OCI-LY3 (cell line): ENCODE measurements around the gene RERE.

Source experiments
- H2AFZ ChIP-seq: fragments of 200-600, 300-600 bp; shearing (Covaris generic); 2 replicates; pipeline ENCODE4 v1.6.0; 2014; ENCODE audit warnings: antibody characterized with exemption, low read depth, low read length
- H3K27ac ChIP-seq: fragments of 200-600, 300-600 bp; sonication (generic); 2 replicates; pipeline ENCODE4 v1.5.1; 2014; ENCODE audit warnings: mild to moderate bottlenecking, low read length, moderate library complexity, mixed read lengths
- H3K27me3 ChIP-seq: fragments of 200-600, 300-600 bp; sonication (generic); 2 replicates; pipeline ENCODE4 v1.6.1; 2014; ENCODE audit warnings: low read depth, low read length, mixed read lengths
- H3K36me3 ChIP-seq: fragments of 200-600, 300-600 bp; sonication (generic); replicated peaks from 2 replicates; pipeline ENCODE3; 2014; ENCODE audit warnings: low read depth, low read length, mixed read lengths
- H3K4me1 ChIP-seq: fragments of 300-600, 200-600 bp; sonication (generic); 2 replicates; pipeline ENCODE4 v1.6.1; 2014; ENCODE audit warnings: low read length, mixed read lengths
- H3K4me2 ChIP-seq: fragments of 200-600, 300-600 bp; sonication (generic); 2 replicates; pipeline ENCODE4 v1.6.1; 2014; ENCODE audit warnings: low read length, mixed read lengths
- H3K4me3 ChIP-seq: fragments of 300-600, 200-600 bp; sonication (generic); 2 replicates; pipeline ENCODE4 v1.5.1; 2014; ENCODE audit warnings: antibody characterized with exemption, mild to moderate bottlenecking, low read length, moderate library complexity
- H3K79me2 ChIP-seq: fragments of 300-600, 200-600 bp; shearing (Covaris generic); 2 replicates; pipeline ENCODE4 v1.6.1; 2014; ENCODE audit warnings: mild to moderate bottlenecking, low read length, mixed read lengths
- H3K9ac ChIP-seq: fragments of 300-600, 200-600 bp; shearing (Covaris generic); 2 replicates; pipeline ENCODE4 v1.6.0; 2014; ENCODE audit warnings: mild to moderate bottlenecking, low read length, moderate library complexity
- H3K9me3 ChIP-seq: fragments of 200-600, 300-600 bp; shearing (Covaris generic); 2 replicates; pipeline ENCODE4 v1.6.1; 2014; ENCODE audit warnings: low read length, mixed read lengths; ENCODE audit not compliant: insufficient read depth
- H4K20me1 ChIP-seq: fragments of 200-600, 300-600 bp; sonication (generic); 2 replicates; pipeline ENCODE4 v1.6.1; 2016; ENCODE audit warnings: low read length, mixed read lengths; ENCODE audit not compliant: insufficient read depth
- CTCF ChIP-seq: fragments of 200-600, 300-600 bp; sonication (generic); IDR thresholded peaks from 2 replicates; pipeline ENCODE4 v1.5.1; 2014; ENCODE audit warnings: antibody characterized with exemption, low read length, low read depth
- EZH2phosphoT487 ChIP-seq: fragments of 200-600 bp; shearing (Covaris generic); IDR thresholded peaks from 2 replicates; pipeline ENCODE4 v1.6.1; 2018; ENCODE audit warnings: antibody characterized with exemption, mixed run types, low read depth

The RERE gene

GRCh38 chr1:8497210-8497819, 320.1 kb downstream of the RERE start:
- H3K79me2 ChIP-seq = no peaks in the 10 kb centered on the region
- no peak overlapping the region for H3K27ac ChIP-seq
- no peaks in the 10 kb centered on the region for H3K27me3 ChIP-seq
- H3K4me2 ChIP-seq = no peak overlapping the region
- H3K4me3 ChIP-seq = no peak overlapping the region
- peaks cover 3% of the 10 kb centered on the region for H3K36me3 ChIP-seq
- no peaks in the 10 kb centered on the region for H4K20me1 ChIP-seq
- H2AFZ ChIP-seq = no peak overlapping the region
- no peak overlapping the region for H3K9ac ChIP-seq
- no peaks in the 10 kb centered on the region for H3K9me3 ChIP-seq
- TF ChIP-seq EZH2phosphoT487 (no peak), CTCF (no peak)
- H3K4me1 ChIP-seq = no peaks in the 10 kb centered on the region

- Histone ChIP-seq H3K4me1 (no peaks in the 10 kb centered on the region), H2AFZ (no peak overlapping the region), H3K4me3 (no peak overlapping the region), H3K36me3 (peaks cover 3% of the 10 kb centered on the region), H3K9ac (no peak overlapping the region), H3K27ac (no peak overlapping the region), H3K79me2 (no peaks in the 10 kb centered on the region), H3K9me3 (no peaks in the 10 kb centered on the region), H3K4me2 (no peak overlapping the region), H4K20me1 (no peaks in the 10 kb centered on the region), H3K27me3 (no peaks in the 10 kb centered on the region)
- TF ChIP-seq CTCF = no peak
- TF ChIP-seq EZH2phosphoT487 = no peak
Observed at GRCh38 chr1:8496473-8496872, 321.0 kb downstream of the RERE start.

DNA sequence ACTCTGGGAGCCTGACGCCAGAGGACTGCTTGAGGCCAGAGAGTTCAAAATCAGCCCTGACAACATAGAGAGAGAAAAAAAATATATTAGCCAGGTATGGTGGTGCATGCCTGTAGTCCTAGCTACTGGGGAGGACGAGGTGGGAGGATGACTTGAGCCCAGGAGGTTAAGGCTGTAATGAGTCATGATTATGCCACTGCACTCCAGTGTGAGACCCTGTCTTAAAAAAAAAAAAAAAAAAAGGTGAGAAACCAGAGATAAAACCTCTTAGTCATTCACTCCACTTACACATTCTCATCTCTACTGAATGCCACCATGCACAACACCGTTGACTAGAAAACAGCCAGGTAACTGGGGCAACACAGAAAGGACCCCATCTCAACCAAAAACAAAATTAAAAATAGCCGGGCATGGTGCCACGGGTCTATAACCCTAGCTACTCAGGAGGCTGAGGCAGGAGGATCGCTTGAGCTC, 321.5 kb downstream of the RERE start:
- H3K9me3 ChIP-seq = no peaks in the 10 kb centered on the region
- H3K79me2 ChIP-seq = no peaks in the 10 kb centered on the region
- H3K27me3 ChIP-seq = no peaks in the 10 kb centered on the region
- no peaks in the 10 kb centered on the region for H4K20me1 ChIP-seq
- TF ChIP-seq EZH2phosphoT487 (no peak), CTCF (no peak)
- no peak overlapping the region for H3K27ac ChIP-seq
- H3K4me2 ChIP-seq = no peak overlapping the region
- H3K36me3 ChIP-seq = peaks cover 3% of the 10 kb centered on the region
- H2AFZ ChIP-seq = no peak overlapping the region
- H3K9ac ChIP-seq = no peak overlapping the region
- no peak overlapping the region for H3K4me3 ChIP-seq
- no peaks in the 10 kb centered on the region for H3K4me1 ChIP-seq

DNA sequence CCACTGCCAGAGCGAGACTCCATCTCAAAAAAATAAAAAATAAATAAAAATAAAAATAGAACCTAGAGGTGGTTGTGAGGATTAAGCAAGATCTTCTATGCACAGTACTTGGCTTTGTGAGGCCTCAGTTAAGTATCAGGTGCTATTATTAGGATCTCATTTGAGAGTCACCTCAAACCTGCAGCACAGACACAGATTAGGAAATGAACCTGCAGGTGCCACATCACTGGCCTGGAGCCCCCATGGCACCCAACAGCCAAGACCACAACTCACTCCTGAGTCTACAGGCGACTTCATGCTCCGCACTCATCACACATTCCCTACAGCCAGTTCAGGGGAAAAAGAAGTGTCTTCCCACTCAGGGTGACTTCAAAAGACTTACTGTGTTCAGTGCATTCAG, 322.8 kb downstream of the RERE start:
- no peaks in the 10 kb centered on the region for H3K79me2 ChIP-seq
- no peak overlapping the region for H2AFZ ChIP-seq
- TF ChIP-seq CTCF (no peak), EZH2phosphoT487 (no peak)
- no peaks in the 10 kb centered on the region for H3K9me3 ChIP-seq
- H4K20me1 ChIP-seq = no peaks in the 10 kb centered on the region
- no peak overlapping the region for H3K27ac ChIP-seq
- no peaks in the 10 kb centered on the region for H3K27me3 ChIP-seq
- H3K9ac ChIP-seq = no peak overlapping the region
- H3K4me1 ChIP-seq = no peaks in the 10 kb centered on the region
- H3K4me3 ChIP-seq = no peak overlapping the region
- H3K36me3 ChIP-seq = no peaks in the 10 kb centered on the region
- H3K4me2 ChIP-seq = no peak overlapping the region
